Tibial nerve (tissue), 4 donors: Measurements from ENCODE around the gene CCDC39. TPM values are rescaled to one million over a fixed set of nuclear protein-coding genes. Genes with fewer than 3 reads are reported as not detected.

Source experiments
- DNase-seq, 2 donors: peaks; one replicate each; pipeline ENCODE4 v3.0.0-alpha.2; 2019; ENCODE audit warnings: low spot score in 2 of 2
- H3K27ac ChIP-seq, 4 donors: fragments of 200-600 bp; sonication (generic) in 3 of 4; one replicate each; pipeline ENCODE4 v1.5.1; 2017 to 2019; ENCODE audit warnings: mild to moderate bottlenecking in 1 of 4
- H3K27me3 ChIP-seq, 2 donors: fragments of 200-600 bp; sonication (generic) in 1 of 2; one replicate each; pipeline versions ENCODE4 v1.5.1 to v1.6.0; 2017 to 2019
- H3K36me3 ChIP-seq, 3 donors: fragments of 200-600 bp; sonication (generic); one replicate each; pipeline ENCODE4 v1.5.1; 2018 to 2019
- H3K4me1 ChIP-seq, 4 donors: fragments of 200-600 bp; sonication (generic) in 3 of 4; one replicate each; pipeline ENCODE4 v1.5.1; 2017 to 2019
- H3K4me3 ChIP-seq, 4 donors: fragments of 200-600 bp; sonication (generic) in 3 of 4; one replicate each; pipeline ENCODE4 v1.5.1; 2017 to 2019; ENCODE audit warnings: mild to moderate bottlenecking in 1 of 4, moderate library complexity in 1 of 4
- H3K9me3 ChIP-seq, 4 donors: fragments of 200-600 bp; sonication (generic) in 3 of 4; one replicate each; pipeline ENCODE4 v1.5.1; 2017 to 2019
- EP300 ChIP-seq, 2 donors: sonication (generic); formaldehyde crosslinking; IDR thresholded peaks; one replicate each; pipeline ENCODE4 v1.6.1; 2017; ENCODE audit warnings: antibody characterized with exemption in 2 of 2, mild to moderate bottlenecking in 1 of 2
- POLR2A ChIP-seq, 2 donors: fragments of 450-650 bp; IDR thresholded peaks; one replicate each; pipeline ENCODE4 v1.6.1; 2017; ENCODE audit warnings: antibody characterized with exemption in 2 of 2, mild to moderate bottlenecking in 2 of 2, moderate library complexity in 2 of 2
- WGBS, 2 donors: methylation state at CpG; one replicate each; pipeline ENCODE4 v1.1.5; 2018; 5-methylcytosine and 5-hydroxymethylcytosine counted together
- total RNA-seq, 4 donors: library from RNA; depleted of rRNA; stranded (reverse); fragments of >200 nt; gene quantifications; one replicate each; pipeline ENCODE4 v1.1.0, GENCODE V29; 2016
- TF ChIP-seq, protein P1 (sequence below), 5 experiments: fragments of 200-600 bp in 3 of 5; fragments of 450-650 bp in 2 of 5; sonication (generic) in 3 of 5; IDR thresholded peaks; one replicate each; pipeline ENCODE4 v1.5.1; 2016 to 2019; ENCODE audit warnings: antibody characterized with exemption in 5 of 5, mild to moderate bottlenecking in 3 of 5, moderate library complexity in 2 of 5

The CCDC39 gene
- total RNA-seq: under 1 TPM in 1 of 4 donors, not detected in 3; 0.42 TPM

DNA sequence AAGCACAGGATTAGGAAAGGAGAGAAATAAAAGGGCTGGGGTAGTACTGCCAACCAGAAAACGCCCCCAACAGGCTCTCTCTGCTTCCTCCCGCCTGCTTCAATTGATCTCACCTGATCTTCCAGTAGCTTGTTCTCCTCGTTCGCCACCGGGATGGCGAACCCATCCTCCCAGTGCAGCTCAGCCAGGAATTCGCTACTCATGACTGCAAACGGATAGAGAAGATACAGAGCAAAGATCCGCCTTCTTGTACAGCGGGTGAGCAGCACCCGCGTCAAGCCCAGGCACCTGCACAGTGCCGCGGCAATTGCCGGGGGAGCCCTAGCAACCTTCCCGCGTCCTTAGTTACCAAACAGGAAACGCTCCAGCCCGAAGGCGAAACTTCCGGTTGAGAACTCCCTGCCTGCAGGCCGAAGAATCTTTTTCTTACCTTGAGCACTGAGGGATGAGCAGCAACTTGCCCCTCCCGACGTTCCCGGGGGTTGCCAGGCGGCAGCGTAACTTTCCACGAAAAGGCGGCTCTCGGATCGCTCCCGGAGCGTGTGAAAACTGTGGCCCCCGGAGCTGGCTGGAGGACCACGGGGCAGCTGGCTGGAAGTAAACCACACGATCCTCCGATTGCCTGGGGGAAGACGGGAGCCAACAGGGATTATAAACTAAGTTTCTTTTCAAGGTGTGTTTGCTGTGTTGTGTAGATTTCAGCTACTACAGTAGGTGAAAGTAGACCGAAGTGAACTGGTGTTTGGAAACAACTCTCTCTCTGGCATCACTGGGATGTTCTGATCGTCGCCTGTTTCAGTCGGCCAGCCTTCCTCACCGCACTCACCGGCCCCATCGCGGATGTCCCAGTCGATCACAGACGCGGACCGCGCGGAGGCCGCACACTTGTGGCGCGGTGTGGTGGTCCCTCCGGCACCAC is at the start of gene CCDC39:
Gene CCDC39 (minus strand): TSS at position 312 of the 919 bp plus-strand sequence. CDS start 109 bp downstream, at position 203.
- TF ChIP-seq EP300 (IDR thresholded peaks at IDR 0.05): peak in 1 of 2 donors; percentile 6
- TF ChIP-seq, protein P1, sequence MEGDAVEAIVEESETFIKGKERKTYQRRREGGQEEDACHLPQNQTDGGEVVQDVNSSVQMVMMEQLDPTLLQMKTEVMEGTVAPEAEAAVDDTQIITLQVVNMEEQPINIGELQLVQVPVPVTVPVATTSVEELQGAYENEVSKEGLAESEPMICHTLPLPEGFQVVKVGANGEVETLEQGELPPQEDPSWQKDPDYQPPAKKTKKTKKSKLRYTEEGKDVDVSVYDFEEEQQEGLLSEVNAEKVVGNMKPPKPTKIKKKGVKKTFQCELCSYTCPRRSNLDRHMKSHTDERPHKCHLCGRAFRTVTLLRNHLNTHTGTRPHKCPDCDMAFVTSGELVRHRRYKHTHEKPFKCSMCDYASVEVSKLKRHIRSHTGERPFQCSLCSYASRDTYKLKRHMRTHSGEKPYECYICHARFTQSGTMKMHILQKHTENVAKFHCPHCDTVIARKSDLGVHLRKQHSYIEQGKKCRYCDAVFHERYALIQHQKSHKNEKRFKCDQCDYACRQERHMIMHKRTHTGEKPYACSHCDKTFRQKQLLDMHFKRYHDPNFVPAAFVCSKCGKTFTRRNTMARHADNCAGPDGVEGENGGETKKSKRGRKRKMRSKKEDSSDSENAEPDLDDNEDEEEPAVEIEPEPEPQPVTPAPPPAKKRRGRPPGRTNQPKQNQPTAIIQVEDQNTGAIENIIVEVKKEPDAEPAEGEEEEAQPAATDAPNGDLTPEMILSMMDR (IDR thresholded peaks at IDR 0.05): no peak
- TF ChIP-seq POLR2A (IDR thresholded peaks at IDR 0.05): no peak
- peak within 1 kb of the TSS in 1 of 4 donors; percentile 39 for H3K27ac ChIP-seq
- H3K4me3 ChIP-seq: peak within 1 kb of the TSS; percentile 44 to 67 (median 64)
- H3K27me3 ChIP-seq: peaks cover 0 to 4% of the 10 kb centered on the region in 2 donors
- DNase-seq: peak in 1 of 2 donors; percentile 40
- H3K4me1 ChIP-seq: peaks cover 0 to 21% (median 7%) of the 10 kb centered on the region in 4 donors
- WGBS, 2 donors: 1% methylated on average over 56 of the region's 56 CpGs
- no peaks in the 10 kb centered on the region for H3K36me3 ChIP-seq
- H3K9me3 ChIP-seq: no peaks in the 10 kb centered on the region

DNA sequence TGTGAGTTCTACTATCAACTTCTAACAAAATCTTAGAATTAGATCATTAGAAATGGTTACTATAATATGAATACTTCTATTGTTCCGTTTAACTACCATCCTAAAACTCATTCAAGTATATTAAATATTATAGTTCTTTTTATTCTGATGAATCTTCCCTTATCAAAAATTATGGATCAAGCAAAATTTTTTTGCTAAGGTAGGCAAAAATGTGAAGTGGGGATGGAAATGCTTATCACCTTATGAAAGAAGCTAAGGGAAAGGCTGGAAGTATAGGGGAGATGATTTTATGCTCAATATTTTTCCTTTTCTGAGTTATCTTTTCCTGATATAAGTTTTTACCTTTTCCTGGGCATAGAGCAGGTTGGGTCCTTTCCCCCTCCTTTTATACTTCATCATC is 40.7 kb upstream of the CCDC39 start:
- H3K27ac ChIP-seq: no peak overlapping the region
- no peaks in the 10 kb centered on the region for H3K9me3 ChIP-seq
- no peak overlapping the region for H3K4me3 ChIP-seq
- no peak for DNase-seq
- no peaks in the 10 kb centered on the region for H3K27me3 ChIP-seq
- TF ChIP-seq EP300 (IDR thresholded peaks at IDR 0.05) (no peak), POLR2A (IDR thresholded peaks at IDR 0.05) (no peak)
- TF ChIP-seq, protein P1 (IDR thresholded peaks at IDR 0.05): no peak
- no peaks in the 10 kb centered on the region for H3K36me3 ChIP-seq
- H3K4me1 ChIP-seq: no peaks in the 10 kb centered on the region
- 3 to 96% methylated on average over 1 of the region's 1 CpG for WGBS, 2 donors

DNA sequence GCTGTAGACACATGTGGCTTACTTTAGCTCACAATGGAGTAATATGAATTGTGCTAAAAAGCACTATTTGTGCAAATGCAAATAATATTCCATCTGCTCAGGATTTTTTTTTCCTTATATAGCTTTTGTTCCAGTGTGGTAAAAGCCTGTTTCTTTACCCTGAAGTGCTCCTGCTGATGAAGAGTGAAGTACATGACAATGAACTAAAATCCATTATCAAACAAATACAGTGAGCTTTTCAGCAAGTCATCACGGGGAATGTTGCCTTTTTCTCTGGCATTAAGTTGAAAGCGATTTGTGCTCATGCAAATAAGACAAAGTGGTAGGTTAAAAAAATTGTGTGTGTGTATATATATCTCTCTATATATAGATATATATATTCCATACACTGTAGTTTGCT is 28.6 kb upstream of the CCDC39 start:
- no peak for DNase-seq
- H3K9me3 ChIP-seq: peaks cover 0 to 4% (median 0%) of the 10 kb centered on the region in 4 donors
- no peaks in the 10 kb centered on the region for H3K27me3 ChIP-seq
- 20 to 22% methylated on average over 2 of the region's 2 CpGs for WGBS, 2 donors
- H3K27ac ChIP-seq: no peak overlapping the region
- TF ChIP-seq, protein P1 (IDR thresholded peaks at IDR 0.05): no peak
- no peak for TF ChIP-seq POLR2A (IDR thresholded peaks at IDR 0.05)
- TF ChIP-seq EP300 (IDR thresholded peaks at IDR 0.05): no peak
- H3K4me3 ChIP-seq: no peak overlapping the region
- H3K36me3 ChIP-seq: no peaks in the 10 kb centered on the region
- no peaks in the 10 kb centered on the region for H3K4me1 ChIP-seq

DNA sequence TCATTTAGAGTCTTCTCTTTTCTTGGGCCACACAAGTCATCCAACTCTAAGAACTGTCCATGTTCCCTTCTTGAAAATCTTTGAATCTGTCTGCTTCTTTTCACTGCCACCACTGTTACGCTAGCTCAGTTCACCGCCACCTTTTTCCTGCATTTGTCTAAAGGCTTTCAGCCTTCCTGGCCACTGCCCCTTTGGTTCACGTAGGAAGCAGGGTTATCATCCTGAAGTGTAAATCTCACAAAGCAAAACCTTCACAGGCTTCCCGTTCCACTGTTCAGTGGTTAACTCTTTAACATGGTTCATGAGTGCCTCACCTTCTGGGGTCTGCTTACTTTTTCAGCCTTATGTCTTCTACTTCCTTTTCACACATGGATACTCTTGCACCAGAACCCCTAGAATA is 26.3 kb upstream of the CCDC39 start:
- TF ChIP-seq, protein P1 (IDR thresholded peaks at IDR 0.05): no peak
- TF ChIP-seq POLR2A (IDR thresholded peaks at IDR 0.05) (no peak), EP300 (IDR thresholded peaks at IDR 0.05) (no peak)
- H3K9me3 ChIP-seq: peaks cover 0 to 4% (median 0%) of the 10 kb centered on the region in 4 donors
- no peaks in the 10 kb centered on the region for H3K27me3 ChIP-seq
- H3K27ac ChIP-seq: no peak overlapping the region
- no peak overlapping the region for H3K4me3 ChIP-seq
- DNase-seq: no peak
- no peaks in the 10 kb centered on the region for H3K36me3 ChIP-seq
- H3K4me1 ChIP-seq: no peaks in the 10 kb centered on the region
- 70 to 77% methylated on average over 4 of the region's 4 CpGs for WGBS, 2 donors

DNA sequence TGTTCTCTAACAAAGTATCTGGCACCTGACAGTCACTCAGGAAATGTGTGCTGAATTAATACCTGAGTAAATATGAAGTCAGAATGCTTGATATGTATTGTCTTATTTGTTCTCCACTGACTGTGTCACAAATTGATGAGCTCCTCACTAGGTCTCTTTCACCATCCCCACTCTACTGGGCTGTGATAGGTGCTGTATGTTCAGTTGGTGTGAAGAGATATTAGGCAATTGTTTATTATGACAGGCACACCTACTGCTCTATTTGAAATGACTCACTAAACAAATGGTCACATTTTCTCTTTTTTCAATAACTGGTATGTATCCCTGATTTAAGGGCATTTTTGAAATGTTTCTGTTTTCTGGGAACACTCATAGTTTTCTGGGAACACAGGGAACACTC is 25.2 kb upstream of the CCDC39 start:
- H3K4me3 ChIP-seq: no peak overlapping the region
- H3K9me3 ChIP-seq: peaks cover 0 to 4% (median 0%) of the 10 kb centered on the region in 4 donors
- TF ChIP-seq POLR2A (IDR thresholded peaks at IDR 0.05) (no peak), EP300 (IDR thresholded peaks at IDR 0.05) (no peak)
- TF ChIP-seq, protein P1 (IDR thresholded peaks at IDR 0.05): no peak
- no peak for DNase-seq
- no peak overlapping the region for H3K27ac ChIP-seq
- no peaks in the 10 kb centered on the region for H3K27me3 ChIP-seq
- no peaks in the 10 kb centered on the region for H3K36me3 ChIP-seq
- H3K4me1 ChIP-seq: no peaks in the 10 kb centered on the region
